Measurements from ENCODE around the gene ELMO1. TPM values are rescaled to one million over a fixed set of nuclear protein-coding genes. Genes with fewer than 3 reads are reported as not detected.

Gene ELMO1
- total and polyA plus RNA-seq, 2 experiments from 2014 or later, result 6.5 to 24.9 TPM

- no peaks in the 10 kb centered on the region for H3K36me3 ChIP-seq (ENCODE audit: insufficient read depth)
- H3K9me3 Mint-ChIP-seq, result no peaks in the 10 kb centered on the region
- TF ChIP-seq CREB1 (CRISPR knock-in tag; IDR thresholded peaks at IDR 0.05; ENCODE audit: low read depth) (no peak), EZH2 (IDR thresholded peaks at IDR 0.05; ENCODE audit: low read depth, unreplicated experiment) (no peak), ETS1 (IDR thresholded peaks at IDR 0.05) (no peak), CTCF (conservative IDR thresholded peaks at IDR 0.05; ENCODE audit: low read depth in 2 of 2) (no peak), JUNB (IDR thresholded peaks at IDR 0.05; ENCODE audit: unreplicated experiment) (no peak), STAT1 (IDR thresholded peaks at IDR 0.05; ENCODE audit: unreplicated experiment) (no peak), REST (IDR thresholded peaks at IDR 0.05; ENCODE audit: unreplicated experiment) (no peak), ZNF114 (CRISPR knock-in tag; IDR thresholded peaks at IDR 0.05) (no peak), ZNF331 (CRISPR knock-in tag; IDR thresholded peaks at IDR 0.05; ENCODE audit: low read depth) (no peak), ZNF462 (CRISPR knock-in tag; IDR thresholded peaks at IDR 0.05) (no peak), NANOG (IDR thresholded peaks at IDR 0.05; ENCODE audit: borderline replicate concordance) (no peak), POLR2AphosphoS5 (IDR thresholded peaks at IDR 0.05; ENCODE audit: low read depth) (no peak), EZH2phosphoT487 (IDR thresholded peaks at IDR 0.05; ENCODE audit: unreplicated experiment) (no peak)
Observed at GRCh38 chr7:37265876-37266275, 182.8 kb downstream of the ELMO1 start.

More at GRCh38 chr7:37265876-37266275, 182.8 kb downstream of the ELMO1 start:
- no peak for ATAC-seq
- H3K4me1 ChIP-seq (ENCODE audit: insufficient read depth), result no peaks in the 10 kb centered on the region
- no peak overlapping the region for H2AFZ ChIP-seq
- H3K4me3 ChIP-seq, result no peak overlapping the region
- H3K4me2 ChIP-seq, result no peak overlapping the region
- H3K4me3 Mint-ChIP-seq, result no peak overlapping the region
- H4K20me1 ChIP-seq (replicated peaks; ENCODE audit: insufficient read depth), result no peaks in the 10 kb centered on the region
- no peak overlapping the region for H3K27ac Mint-ChIP-seq
- H3K36me3 Mint-ChIP-seq (ENCODE audit: low read depth), result no peaks in the 10 kb centered on the region; the same call in 2 of the 3 replicates
- no peaks in the 10 kb centered on the region for H3F3A ChIP-seq (replicated peaks; ENCODE audit: low read depth)
- 0 out of 2 replicates have a peak, but pooled peaks cover 6% of the 10 kb centered on the region for H3K9me2 ChIP-seq (ENCODE audit: insufficient read depth)
- peaks cover 2% of the 10 kb centered on the region for H3K27me3 Mint-ChIP-seq (ENCODE audit: insufficient read depth, low read depth, poor library complexity)
- no peak for DNase-seq (ENCODE audit: low spot score)
- no peaks in the 10 kb centered on the region for H3K79me2 ChIP-seq (replicated peaks; ENCODE audit: insufficient read depth)
- H3K4me1 Mint-ChIP-seq, result peaks cover 7% of the 10 kb centered on the region; the same call in 2 of the 3 replicates
- H3K27me3 ChIP-seq (ENCODE audit: insufficient read depth), result no peaks in the 10 kb centered on the region
- no peak overlapping the region for H3K27ac ChIP-seq (ENCODE audit: low read depth)

Measured in GM23338 (cell line).